GM21786 (cell line): ENCODE results near the gene NCKAP1.
"Not testable (repeated sequence)": the region's sequence is repeated elsewhere in the genome, so short reads cannot be mapped to it uniquely, and the experiment has no call there.

ENCODE experiments used
- ATAC-seq: cut with Tn5 transposase; IDR thresholded peaks from one replicate; pipeline ENCODE4 v1.9.1; 2021; ENCODE audit not compliant: unreplicated experiment

The NCKAP1 gene

GRCh38 chr2:182912518-182912915 lies 125.7 kb downstream of the NCKAP1 start:
- ATAC-seq, result no peak

GRCh38 chr2:182911813-182912517 lies 126.3 kb downstream of the NCKAP1 start:
- ATAC-seq, result no peak

DNA sequence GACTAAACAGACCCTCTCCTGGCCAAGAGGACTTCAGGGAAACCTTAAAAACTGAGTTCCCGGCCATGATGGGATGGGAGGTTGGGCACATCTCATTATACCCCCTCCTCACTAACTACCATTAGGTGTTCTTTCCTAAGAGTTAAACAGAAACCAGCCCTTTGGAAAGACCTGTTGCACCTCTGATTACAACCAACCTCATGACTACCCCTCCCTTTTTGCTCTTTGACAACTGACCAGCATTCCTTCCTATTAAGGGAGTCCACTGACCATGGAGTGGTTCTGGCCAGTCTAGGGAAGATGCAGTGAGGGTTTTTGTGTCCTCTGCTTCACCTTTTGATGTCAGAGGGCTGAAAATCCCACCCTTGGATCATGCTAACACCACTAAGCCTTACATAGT lies 127.3 kb downstream of the NCKAP1 start:
- ATAC-seq, result no peak

DNA sequence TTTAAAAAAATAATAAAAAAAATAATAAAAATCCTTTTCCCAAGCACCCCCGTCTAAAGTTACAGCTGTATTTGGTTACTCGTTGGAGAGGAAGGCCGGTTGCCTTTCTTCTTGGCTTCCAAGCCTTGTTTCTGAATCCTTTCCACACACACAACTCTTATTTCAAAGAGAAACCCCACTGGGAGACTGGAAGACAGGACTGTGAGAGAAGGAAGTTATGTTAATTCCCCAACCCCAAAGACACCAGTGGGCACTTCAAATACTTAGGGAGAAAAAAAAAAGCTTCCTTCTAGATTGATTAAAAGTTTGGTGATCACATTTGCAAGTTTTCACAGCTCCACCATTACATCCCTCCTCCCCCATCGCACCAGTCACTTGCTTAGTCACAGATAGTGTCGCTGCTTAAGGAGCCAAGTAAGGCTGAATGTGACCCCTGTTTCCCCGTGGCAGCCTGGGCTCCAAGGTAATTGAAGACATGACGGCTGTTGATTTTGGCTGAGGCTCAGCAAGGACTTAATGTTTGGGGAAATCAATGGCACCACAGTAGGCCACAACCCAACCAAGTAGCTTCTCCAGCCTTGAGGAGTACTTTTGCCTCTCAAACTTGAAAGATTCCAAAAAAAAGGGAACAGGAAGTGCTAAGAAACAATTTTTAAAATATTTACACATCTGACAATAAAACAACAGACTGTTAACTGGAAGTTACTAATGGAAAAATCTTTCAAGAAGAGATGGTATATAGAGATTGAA lies 131.0 kb downstream of the NCKAP1 start:
- no peak for ATAC-seq

DNA sequence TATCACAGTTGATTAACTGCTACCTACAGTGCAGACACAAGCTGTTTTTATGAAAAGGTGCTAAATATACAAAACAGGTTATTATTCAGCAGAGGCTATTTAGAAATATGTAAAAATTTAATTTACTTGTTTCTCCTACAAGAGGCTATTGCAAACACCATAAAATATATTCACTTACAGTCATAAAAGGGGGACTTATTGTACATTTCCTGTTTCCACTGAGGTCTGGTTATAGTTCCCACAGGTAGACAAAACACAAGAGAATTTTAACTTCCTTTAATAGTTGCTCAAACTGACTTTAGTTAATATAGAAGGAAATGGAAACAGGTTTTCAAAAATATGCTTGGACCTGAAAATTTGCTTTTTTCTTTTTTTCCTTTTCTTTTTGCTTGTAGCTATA lies 131.8 kb downstream of the NCKAP1 start:
- peak; percentile 41 for ATAC-seq

GRCh38 chr2:182904844-182905243 lies 133.4 kb downstream of the NCKAP1 start:
- no peak for ATAC-seq

- ATAC-seq, result no peak
These were observed 134.7 kb downstream of the NCKAP1 start for GRCh38 chr2:182903566-182903965.

DNA sequence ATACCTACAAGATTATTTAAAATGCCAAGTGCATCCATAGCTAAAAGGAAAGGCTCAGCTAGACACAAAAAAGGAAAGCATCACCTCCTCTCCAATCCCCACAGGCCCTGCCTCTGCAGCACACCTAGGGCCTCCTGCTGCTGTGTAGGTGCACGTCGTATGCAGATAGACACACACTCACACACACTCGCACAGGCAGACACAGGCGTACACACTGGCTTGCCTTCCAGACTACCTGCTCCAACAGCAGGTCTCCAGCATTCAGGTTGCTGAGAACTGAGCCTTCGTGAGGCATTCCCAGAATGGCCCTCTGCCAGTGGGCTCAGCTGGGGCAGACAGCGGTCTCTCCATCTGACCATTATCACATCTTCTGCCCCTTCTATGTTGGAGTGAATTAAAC lies 136.5 kb downstream of the NCKAP1 start:
- no peak for ATAC-seq

GRCh38 chr2:182898718-182899117 lies 139.5 kb downstream of the NCKAP1 start:
- ATAC-seq, result no peak

GRCh38 chr2:182897137-182897536 lies 141.1 kb downstream of the NCKAP1 start:
- ATAC-seq, result no peak

DNA sequence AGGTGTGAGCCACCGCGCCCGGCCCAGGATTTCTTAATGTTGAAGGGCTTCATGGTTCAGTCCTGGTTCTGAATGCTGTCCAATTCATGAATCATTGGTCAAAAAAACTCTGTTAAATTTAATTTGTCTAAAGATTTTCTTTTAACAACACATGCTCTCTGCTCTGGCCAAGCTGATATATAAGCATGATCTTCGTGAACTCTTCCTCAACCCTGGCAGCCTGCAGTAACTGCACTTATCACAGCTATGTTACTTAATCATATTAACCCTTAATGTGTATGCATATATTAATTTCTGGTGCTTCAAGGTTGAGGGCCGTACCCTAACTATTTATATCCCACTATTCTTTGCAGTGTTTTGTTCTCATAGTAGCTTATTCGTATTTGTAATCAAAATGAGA lies 142.5 kb downstream of the NCKAP1 start:
- ATAC-seq, result no peak

- ATAC-seq, result no peak
These were observed 143.1 kb downstream of the NCKAP1 start for GRCh38 chr2:182895169-182895568.

DNA sequence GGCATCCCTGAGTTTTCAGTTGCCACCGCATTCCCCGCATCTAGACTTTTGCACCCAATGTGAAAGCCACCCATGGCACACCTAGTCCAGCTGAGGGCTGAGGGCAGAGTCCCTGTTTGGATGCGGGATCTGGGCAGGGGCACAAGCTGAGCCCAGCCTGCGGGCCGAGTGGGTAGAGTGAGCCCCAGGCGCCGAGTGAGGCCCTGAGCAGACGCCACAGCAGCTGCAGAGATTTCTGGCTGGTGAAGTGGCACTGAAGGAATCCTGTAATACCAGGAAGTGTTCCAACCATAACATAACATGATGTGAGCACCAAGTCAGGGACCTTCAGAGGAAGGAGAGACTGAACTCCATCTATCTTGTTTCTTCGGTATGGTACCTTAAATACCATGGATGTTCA lies 144.1 kb downstream of the NCKAP1 start:
- no peak for ATAC-seq

GRCh38 chr2:182893666-182894065 lies 144.6 kb downstream of the NCKAP1 start:
- ATAC-seq, result no peak

DNA sequence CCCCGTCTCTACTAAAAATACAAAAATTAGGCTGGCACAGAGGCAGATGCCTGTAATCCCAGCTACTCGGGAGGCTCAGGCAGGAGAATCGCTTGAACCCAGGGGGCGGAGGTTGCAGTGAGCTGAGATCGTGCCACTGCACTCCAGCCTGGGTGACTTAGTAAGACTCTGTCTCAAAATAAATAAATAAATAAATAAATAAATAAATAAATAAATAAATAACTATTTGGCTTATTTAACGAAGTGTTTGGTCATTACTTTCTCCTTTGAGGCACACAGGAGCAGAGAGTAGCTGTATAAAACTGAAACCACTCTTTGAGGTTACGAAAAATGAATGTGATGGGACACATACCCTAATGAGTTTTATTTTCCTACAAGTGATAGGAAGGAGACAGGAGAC lies 145.2 kb downstream of the NCKAP1 start:
- not testable (repeated sequence) for ATAC-seq

- ATAC-seq, result no peak
These were observed 146.6 kb downstream of the NCKAP1 start for GRCh38 chr2:182891611-182892010.

DNA sequence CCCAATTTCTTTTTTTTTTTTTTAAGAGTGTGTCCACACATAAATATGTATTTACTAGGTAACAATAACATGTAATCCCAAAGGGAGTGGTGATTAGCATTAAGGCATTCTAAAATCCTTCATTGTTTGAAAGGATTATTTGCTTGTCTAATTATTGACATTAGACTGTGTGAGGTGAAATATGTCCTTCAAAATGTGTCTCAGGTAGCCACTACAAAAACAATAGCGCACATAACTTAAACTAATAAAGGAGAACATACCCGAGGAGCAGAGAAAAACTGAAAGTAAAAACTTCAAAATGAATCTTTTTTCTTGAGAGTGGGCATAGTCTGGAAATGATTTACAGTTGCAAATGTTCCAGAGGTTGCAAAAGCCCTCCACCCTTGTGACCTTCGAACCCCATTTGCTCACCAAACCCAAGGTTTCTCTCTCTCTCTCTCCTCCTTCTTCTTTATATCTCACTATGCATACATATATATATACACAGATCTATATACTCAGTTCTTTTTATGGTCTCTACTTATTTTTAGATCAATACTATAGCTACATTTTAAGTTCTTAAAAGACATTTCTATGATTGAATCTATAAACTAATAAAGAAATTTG lies 147.4 kb downstream of the NCKAP1 start:
- ATAC-seq, result no peak

GRCh38 chr2:182890305-182890704 lies 148.0 kb downstream of the NCKAP1 start:
- ATAC-seq, result no peak

GRCh38 chr2:182887753-182888415 lies 150.4 kb downstream of the NCKAP1 start:
- ATAC-seq, result no peak

DNA sequence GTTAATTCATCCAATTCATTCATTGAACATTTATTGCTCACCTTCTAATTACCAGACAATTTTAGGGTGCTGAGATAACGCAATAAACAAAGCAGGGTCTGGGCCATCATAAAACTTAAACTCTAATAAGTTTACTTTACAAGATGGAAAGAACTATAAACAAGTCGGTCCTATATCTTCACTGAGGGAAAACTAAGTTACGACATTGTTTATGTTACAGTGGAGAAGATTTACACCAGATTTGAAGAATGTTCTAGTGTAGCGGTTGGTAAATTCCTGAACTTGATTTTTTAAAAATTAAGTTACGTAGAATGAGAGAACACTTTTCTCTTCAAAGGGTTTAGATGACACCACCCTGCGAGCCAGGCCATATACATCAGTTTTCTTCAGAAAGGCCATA lies 151.2 kb downstream of the NCKAP1 start:
- no peak for ATAC-seq

GRCh38 chr2:182885771-182886170 lies 152.5 kb downstream of the NCKAP1 start:
- ATAC-seq, result no peak

GRCh38 chr2:182883451-182883850 lies 154.8 kb downstream of the NCKAP1 start:
- ATAC-seq, result no peak
